HG02852 (cell line): ENCODE data around the gene LRRFIP1.
A peak's percentile ranks its signal among the peaks of the same experiment; 100 is the strongest.
"Not testable (repeated sequence)": the region's sequence is repeated elsewhere in the genome, so short reads cannot be mapped to it uniquely, and the experiment has no call there.

ENCODE experiments used
- ATAC-seq: cut with Tn5 transposase; IDR thresholded peaks from one replicate; pipeline ENCODE4 v1.9.1; 2021; ENCODE audit warnings: mild to moderate bottlenecking, moderate library complexity; ENCODE audit not compliant: unreplicated experiment

Gene LRRFIP1

GRCh38 chr2:237743024-237743423 is 115.6 kb downstream of the LRRFIP1 start:
- ATAC-seq: no peak

- ATAC-seq: no peak
Observed at GRCh38 chr2:237743561-237744269, 116.3 kb downstream of the LRRFIP1 start.

GRCh38 chr2:237744270-237744612 is 116.9 kb downstream of the LRRFIP1 start:
- no peak for ATAC-seq

GRCh38 chr2:237744613-237745249 is 117.3 kb downstream of the LRRFIP1 start:
- no peak for ATAC-seq

- ATAC-seq: no peak
Observed at GRCh38 chr2:237745250-237745613, 117.8 kb downstream of the LRRFIP1 start.

GRCh38 chr2:237746302-237747080 is 119.1 kb downstream of the LRRFIP1 start:
- no peak for ATAC-seq

- ATAC-seq: no peak
Observed at GRCh38 chr2:237747189-237747588, 119.8 kb downstream of the LRRFIP1 start.

GRCh38 chr2:237749002-237749401 is 121.6 kb downstream of the LRRFIP1 start:
- no peak for ATAC-seq

GRCh38 chr2:237749961-237750360 is 122.6 kb downstream of the LRRFIP1 start:
- no peak for ATAC-seq

GRCh38 chr2:237750441-237750840 is 123.1 kb downstream of the LRRFIP1 start:
- not testable (repeated sequence) for ATAC-seq

- ATAC-seq: peak; percentile 98
Observed at GRCh38 chr2:237752761-237753165, 125.4 kb downstream of the LRRFIP1 start.

GRCh38 chr2:237754182-237754581 is 126.8 kb downstream of the LRRFIP1 start:
- ATAC-seq: no peak

GRCh38 chr2:237754626-237755248 is 127.3 kb downstream of the LRRFIP1 start:
- ATAC-seq: no peak

GRCh38 chr2:237757616-237758015 is 130.2 kb downstream of the LRRFIP1 start:
- no peak for ATAC-seq

GRCh38 chr2:237758185-237758584 is 130.8 kb downstream of the LRRFIP1 start:
- ATAC-seq: no peak

GRCh38 chr2:237759176-237759575 is 131.8 kb downstream of the LRRFIP1 start:
- ATAC-seq: no peak

- no peak for ATAC-seq
Observed at GRCh38 chr2:237760506-237761502, 133.4 kb downstream of the LRRFIP1 start.

- not testable (repeated sequence) for ATAC-seq
Observed at GRCh38 chr2:237762291-237763182, 135.2 kb downstream of the LRRFIP1 start.

GRCh38 chr2:237763812-237764211 is 136.4 kb downstream of the LRRFIP1 start:
- ATAC-seq: no peak
